DMS153 treated with DMSO at 0.1 percent for 48 hours (cell line): ENCODE results near the gene NUP214.
"Not testable (repeated sequence)": the region's sequence is repeated elsewhere in the genome, so short reads cannot be mapped to it uniquely, and the experiment has no call there.

ENCODE experiments used
- DNase-seq: peaks from one replicate; lab custom pipeline; 2025; ENCODE audit not compliant: unreplicated experiment; lab: John Stamatoyannopoulos, UW

NUP214 gene

GRCh38 chr9:131096269-131097125, 28.9 kb upstream of the NUP214 start, which contains the start of gene AIF1L:
AIF1L (plus strand) TSS chr9:131096531; CDS start chr9:131096630, 99 bp downstream.
- DNase-seq = no peak

GRCh38 chr9:131097126-131097947, 28.0 kb upstream of the NUP214 start:
- no peak for DNase-seq

- no peak for DNase-seq
Measured at GRCh38 chr9:131097948-131098278, 27.5 kb upstream of the NUP214 start.

GRCh38 chr9:131098391-131099101, 26.8 kb upstream of the NUP214 start:
- DNase-seq = no peak

GRCh38 chr9:131099102-131099606, 26.2 kb upstream of the NUP214 start:
- no peak for DNase-seq

GRCh38 chr9:131099845-131100244, 25.5 kb upstream of the NUP214 start:
- not testable (repeated sequence) for DNase-seq

GRCh38 chr9:131100445-131100844, 24.9 kb upstream of the NUP214 start:
- DNase-seq = no peak

- no peak for DNase-seq
Measured at GRCh38 chr9:131101207-131101964, 24.0 kb upstream of the NUP214 start.

- DNase-seq = no peak
Measured at GRCh38 chr9:131103024-131103423, 22.4 kb upstream of the NUP214 start.

GRCh38 chr9:131103535-131103934, 21.9 kb upstream of the NUP214 start:
- DNase-seq = no peak

- DNase-seq = no peak
Measured at GRCh38 chr9:131104016-131104740, 21.2 kb upstream of the NUP214 start.

GRCh38 chr9:131105952-131106351, 19.4 kb upstream of the NUP214 start:
- no peak for DNase-seq

- DNase-seq = no peak
Measured at GRCh38 chr9:131107760-131108159, 17.6 kb upstream of the NUP214 start.

- DNase-seq = no peak
Measured at GRCh38 chr9:131111186-131111853, 14.1 kb upstream of the NUP214 start.

- no peak for DNase-seq
Measured at GRCh38 chr9:131111854-131112311, 13.5 kb upstream of the NUP214 start.

GRCh38 chr9:131112374-131113154, 12.8 kb upstream of the NUP214 start:
- no peak for DNase-seq

- no peak for DNase-seq
Measured at GRCh38 chr9:131113655-131114054, 11.7 kb upstream of the NUP214 start.

- DNase-seq = no peak
Measured at GRCh38 chr9:131114084-131114535, 11.3 kb upstream of the NUP214 start.
